Measurements from ENCODE around the gene ANKRD34A.

ANKRD34A gene

DNA sequence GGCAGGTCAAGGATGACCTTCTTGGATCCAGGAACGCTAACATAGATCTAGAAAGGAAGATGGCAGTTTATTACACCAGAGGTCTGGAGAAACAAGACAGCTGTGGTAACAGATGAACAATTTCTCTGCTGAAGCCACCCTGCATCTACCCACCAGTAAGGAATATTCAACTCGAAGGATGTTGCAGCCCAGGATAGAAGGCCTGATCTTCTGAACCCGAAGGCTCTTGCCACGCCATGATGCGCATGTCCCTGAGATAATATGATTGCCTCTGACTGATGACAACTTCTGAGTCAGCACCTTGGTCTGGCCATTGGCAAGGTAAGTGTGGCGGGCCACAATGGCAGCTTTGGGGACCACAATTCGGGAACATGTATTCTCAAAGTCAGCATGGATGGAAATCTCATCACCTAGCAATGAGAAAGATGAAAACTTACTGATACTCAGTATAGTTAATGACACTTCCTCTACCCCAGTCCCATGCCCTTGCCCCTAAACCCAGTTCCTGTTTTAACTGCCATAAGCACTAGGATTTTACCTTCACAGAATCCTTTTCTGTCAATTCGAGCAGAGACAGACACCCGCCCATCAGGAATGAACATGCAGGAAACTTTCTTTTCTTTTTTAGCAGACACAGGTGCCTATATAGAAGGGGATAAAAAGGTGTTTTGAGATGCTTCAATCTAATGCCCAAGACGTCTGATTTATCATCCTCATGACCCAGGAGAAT lies 30.2 kb upstream of the ANKRD34A start:
- no peak for DNase-seq (ENCODE audit: low read depth)
- H3K4me3 ChIP-seq (ENCODE audit: low read depth, low read length), result peak overlapping the region; percentile 96
- TF ChIP-seq, protein P1, sequence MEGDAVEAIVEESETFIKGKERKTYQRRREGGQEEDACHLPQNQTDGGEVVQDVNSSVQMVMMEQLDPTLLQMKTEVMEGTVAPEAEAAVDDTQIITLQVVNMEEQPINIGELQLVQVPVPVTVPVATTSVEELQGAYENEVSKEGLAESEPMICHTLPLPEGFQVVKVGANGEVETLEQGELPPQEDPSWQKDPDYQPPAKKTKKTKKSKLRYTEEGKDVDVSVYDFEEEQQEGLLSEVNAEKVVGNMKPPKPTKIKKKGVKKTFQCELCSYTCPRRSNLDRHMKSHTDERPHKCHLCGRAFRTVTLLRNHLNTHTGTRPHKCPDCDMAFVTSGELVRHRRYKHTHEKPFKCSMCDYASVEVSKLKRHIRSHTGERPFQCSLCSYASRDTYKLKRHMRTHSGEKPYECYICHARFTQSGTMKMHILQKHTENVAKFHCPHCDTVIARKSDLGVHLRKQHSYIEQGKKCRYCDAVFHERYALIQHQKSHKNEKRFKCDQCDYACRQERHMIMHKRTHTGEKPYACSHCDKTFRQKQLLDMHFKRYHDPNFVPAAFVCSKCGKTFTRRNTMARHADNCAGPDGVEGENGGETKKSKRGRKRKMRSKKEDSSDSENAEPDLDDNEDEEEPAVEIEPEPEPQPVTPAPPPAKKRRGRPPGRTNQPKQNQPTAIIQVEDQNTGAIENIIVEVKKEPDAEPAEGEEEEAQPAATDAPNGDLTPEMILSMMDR (IDR thresholded peaks at IDR 0.05; ENCODE audit: low read depth, low read length, missing control alignments), result no peak

DNA sequence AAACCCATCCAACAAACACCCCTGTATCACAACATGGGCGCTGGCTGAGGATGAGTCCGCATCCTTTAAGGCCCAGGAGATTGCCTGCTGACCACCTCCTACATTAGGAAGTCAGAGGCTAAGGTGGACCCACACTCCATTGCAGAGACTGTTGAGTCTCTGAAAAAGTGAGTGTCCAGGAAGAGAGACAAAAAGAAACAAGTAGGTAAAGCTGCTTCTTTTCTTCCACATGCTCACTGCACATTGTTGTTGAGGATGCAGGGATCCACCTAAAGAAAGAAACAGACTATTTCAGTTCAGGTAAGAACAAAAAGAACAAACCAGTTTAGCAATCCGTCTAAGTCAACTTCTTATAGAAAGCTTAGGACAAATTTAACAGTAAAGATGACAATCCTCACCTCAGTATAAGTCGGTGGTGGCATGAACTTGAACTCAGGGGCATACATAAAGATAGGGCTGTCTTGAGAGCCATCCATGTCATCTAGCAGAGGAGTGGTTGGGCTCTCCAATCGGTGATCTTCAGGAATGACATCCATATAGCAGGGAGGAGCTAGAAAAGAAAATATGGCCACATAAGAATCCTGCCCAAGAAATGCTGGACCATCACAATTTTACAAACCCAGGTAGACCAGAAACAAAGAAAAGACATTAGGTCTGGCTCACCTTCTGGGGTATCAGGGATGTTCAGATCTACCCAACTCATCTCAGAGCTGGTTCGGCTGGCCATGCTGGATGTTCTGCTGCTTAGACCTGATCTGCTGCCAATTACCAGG lies 29.4 kb upstream of the ANKRD34A start:
- H3K4me3 ChIP-seq (ENCODE audit: low read depth, low read length), result peak overlapping the region; percentile 96
- DNase-seq (ENCODE audit: low read depth), result no peak
- TF ChIP-seq, protein P1 (IDR thresholded peaks at IDR 0.05; ENCODE audit: low read depth, low read length, missing control alignments), result no peak

DNA sequence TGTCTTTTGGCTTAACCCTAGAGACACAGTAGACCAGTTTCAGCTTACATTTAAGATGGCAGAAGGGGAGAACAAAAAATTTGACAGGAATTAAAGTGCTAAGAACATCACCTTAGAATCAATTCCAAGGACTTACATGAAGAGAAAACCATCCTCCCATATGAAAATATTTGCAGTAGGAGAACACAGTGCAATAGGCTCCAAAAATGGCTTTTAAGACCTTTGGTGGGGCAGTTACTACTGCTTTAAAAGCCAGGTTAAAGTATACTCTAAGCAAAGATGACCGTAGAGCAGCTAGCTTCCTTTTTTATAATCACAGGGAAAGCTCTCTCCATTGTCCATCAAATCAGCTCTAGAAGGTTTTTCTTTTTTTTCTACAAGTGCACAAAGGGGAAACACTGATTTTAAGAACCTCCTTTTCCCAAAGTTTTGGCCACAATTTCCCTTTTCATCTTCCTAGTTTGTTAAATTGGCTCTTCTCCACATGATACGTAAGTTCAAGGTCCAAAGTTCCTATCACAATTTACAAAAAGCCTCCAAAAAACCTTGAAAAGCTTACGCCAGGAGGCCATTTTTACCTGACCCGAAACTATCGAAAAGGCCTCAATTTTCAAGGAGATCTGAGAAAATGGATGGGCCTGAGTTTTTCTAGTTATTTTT lies 28.7 kb upstream of the ANKRD34A start:
- TF ChIP-seq, protein P1 (IDR thresholded peaks at IDR 0.05; ENCODE audit: low read depth, low read length, missing control alignments), result no peak
- no peak overlapping the region for H3K4me3 ChIP-seq (ENCODE audit: low read depth, low read length)
- no peak for DNase-seq (ENCODE audit: low read depth)

DNA sequence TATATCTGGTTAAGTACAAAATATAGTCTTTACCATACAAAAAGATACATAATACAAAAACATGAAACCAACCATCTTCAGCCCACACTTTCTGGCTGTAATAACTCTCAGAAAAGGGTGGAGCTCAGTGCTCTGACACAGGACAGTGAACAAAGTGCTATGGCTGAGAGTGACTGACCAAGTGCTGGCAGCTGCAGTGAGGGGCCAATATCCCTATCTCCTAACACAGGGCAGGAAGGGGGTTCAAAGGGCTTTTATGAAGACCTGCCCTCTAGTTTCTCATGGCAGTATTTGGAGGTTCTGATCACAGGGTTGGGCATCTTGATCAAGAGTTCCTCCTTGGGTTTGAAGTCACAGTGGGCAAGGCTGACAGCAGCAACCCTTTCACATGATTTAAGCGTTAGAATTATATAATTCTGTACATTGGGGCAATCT lies 28.1 kb upstream of the ANKRD34A start:
- TF ChIP-seq, protein P1 (IDR thresholded peaks at IDR 0.05; ENCODE audit: low read depth, low read length, missing control alignments), result no peak
- DNase-seq (ENCODE audit: low read depth), result no peak
- H3K4me3 ChIP-seq (ENCODE audit: low read depth, low read length), result no peak overlapping the region

DNA sequence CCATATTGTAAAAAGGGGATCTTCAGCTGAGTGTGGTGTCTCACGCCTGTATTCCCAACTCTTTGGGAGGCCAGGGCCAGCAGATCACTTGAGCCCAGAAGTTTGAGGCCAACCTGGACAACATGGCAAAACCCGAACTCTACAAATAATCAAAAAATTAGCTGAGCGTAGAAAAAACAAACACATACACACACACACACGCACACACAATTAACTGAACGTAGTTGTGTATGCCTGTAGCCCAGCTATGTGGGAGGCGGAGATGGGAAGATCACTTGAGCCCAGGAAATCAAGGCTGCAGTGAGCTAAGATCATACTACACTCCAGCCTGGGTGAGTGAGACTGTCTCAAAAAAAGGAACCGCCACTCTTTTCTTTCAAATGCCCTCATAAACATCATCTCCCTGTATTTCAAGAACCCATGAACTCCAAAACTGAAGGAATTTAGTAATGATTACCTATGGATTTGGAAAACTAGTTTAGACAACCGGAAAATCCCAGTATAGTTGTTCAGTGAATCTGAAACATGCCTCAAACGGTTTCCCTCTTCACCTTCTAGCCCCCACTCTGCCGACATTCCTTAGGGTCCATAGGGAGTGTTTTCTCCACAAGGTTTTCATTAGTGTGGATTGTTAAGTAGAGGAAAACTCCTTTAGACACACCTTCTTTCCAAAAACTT lies 27.5 kb upstream of the ANKRD34A start:
- H3K4me3 ChIP-seq (ENCODE audit: low read depth, low read length), result no peak overlapping the region
- TF ChIP-seq, protein P1 (IDR thresholded peaks at IDR 0.05; ENCODE audit: low read depth, low read length, missing control alignments), result no peak
- DNase-seq (ENCODE audit: low read depth), result no peak

DNA sequence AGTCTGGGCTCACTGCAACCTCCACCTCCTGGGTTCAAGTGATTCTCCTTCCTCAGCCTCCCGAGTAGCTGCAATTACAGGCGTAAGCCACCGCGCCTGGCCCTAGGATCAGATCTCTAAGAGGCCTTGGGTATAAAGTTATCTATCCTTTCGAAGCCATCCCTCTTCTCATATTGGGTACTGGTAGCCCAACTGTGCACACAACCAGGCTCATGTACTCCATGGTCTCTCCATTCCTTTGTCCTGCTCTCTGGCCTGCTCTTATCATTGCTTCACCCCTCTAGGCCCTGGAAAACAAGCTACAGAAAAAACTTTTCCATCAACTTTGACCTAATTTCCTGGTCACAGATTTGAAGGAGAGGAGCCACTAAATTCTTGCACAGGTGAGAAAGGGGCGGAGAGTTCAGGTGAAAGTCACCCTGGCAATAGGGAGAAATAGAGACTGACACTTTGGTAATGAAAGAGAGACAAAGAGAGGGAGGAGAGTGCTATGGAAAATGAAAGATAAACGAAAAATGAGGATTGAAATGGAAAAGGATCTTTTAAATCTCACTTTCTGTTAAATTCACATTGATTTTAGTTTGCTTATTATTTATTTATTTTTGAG lies 26.0 kb upstream of the ANKRD34A start:
- TF ChIP-seq, protein P1 (IDR thresholded peaks at IDR 0.05; ENCODE audit: low read depth, low read length, missing control alignments), result no peak
- no peak for DNase-seq (ENCODE audit: low read depth)
- H3K4me3 ChIP-seq (ENCODE audit: low read depth, low read length), result no peak overlapping the region

Data from GM12864 (cell line).